Left ventricle myocardium superior (tissue), 1 donor: ENCODE results near the gene GALNT11. TPM values are rescaled to one million over a fixed set of nuclear protein-coding genes. Genes with fewer than 3 reads are reported as not detected.
"Not testable (repeated sequence)": the region's sequence is repeated elsewhere in the genome, so short reads cannot be mapped to it uniquely, and the experiment has no call there.

Experiments used
- ATAC-seq: fragments of 200-7000 bp; cut with Tn5 transposase; one replicate; pipeline ENCODE4 v1.9.1; 2020; ENCODE audit warnings: mild to moderate bottlenecking, moderate library complexity
- DNase-seq: peaks from one replicate; pipeline ENCODE4 v3.0.0-alpha.2; 2020
- intact Hi-C: fragments of 100-400 bp; cut with micrococcal nuclease; formaldehyde crosslinking; loops from one replicate; pipeline ENCODE4 v1.11.0; 2022
- long read RNA-seq: library from polyadenylated mRNA; unstranded; transcript quantifications from one replicate; pipeline ENCODE4 v2.0.0, GENCODE V29; 2021
- total RNA-seq: library from RNA; stranded (reverse); fragmentation: NEBNext Ultra II Directional; extraction: Animal tissue kit (Norgen Biotek cat#: 25700); gene quantifications from one replicate; pipeline ENCODE4 v1.2.1, GENCODE V29; 2021
- donor health status: DM: no; HTN: yes; CAD: no; lungs with severe emphysema.

The GALNT11 gene
- 19.4 TPM for total RNA-seq
- long read RNA-seq, transcript GALNT11-205 (12 exons, 2,727 nt) = major isoform, 25 of 49 reads
- long read RNA-seq, partial matches to known transcripts = 8 of 49 reads
- long read RNA-seq, other reads (novel, unspliced or antisense) = 16 of 49 reads

GRCh38 chr7:152025077-152025936 lies at the start of gene GALNT11:
Gene GALNT11 (plus strand): TSS chr7:152025674. CDS start chr7:152094228, 68,554 bp downstream.
- ATAC-seq (peak; percentile 99), DNase-seq (peak; percentile 95)
- intact Hi-C loops = no loop called here

- DNase-seq = no peak
- no peak for ATAC-seq
- intact Hi-C loops = no loop called here
These were observed 46.9 kb upstream of the GALNT11 start for GRCh38 chr7:151978616-151979015.

DNA sequence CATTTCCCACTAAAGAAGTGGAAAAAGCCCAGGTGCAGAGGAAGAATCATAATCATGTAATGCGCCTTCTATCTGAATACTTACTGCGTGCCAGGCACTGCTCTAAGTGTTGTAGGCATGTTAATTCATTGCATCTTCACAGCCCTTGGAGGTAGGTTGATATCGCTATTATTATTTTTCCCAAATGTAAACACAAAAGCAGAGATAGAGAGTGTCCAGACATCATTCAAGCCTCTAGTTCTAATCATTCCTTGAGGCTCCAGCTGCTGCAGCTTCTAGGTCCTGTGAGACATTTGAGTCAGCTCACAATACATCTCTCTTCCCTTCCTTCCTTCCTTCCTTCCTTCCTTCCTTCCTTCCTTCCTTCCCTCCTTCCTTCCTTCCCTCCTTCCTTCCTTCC lies 44.3 kb upstream of the GALNT11 start:
- no peak for DNase-seq
- intact Hi-C loops = no loop called here

DNA sequence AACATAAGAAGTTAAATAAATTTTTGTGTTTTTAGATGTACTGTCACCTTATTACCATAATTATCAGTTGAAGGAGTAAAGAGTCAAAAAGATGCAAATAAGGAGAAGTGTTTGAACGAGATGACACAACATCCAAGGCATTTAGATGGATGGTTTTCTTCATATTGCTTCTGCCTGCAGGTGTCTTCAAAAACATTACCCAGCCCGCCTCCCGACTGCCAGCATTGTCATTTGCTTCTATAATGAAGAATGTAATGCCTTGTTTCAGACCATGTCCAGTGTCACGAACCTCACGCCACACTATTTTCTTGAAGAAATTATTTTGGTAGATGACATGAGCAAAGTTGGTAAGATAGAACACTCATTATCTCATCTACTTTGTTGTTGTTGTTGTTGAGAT lies 42.7 kb upstream of the GALNT11 start:
- intact Hi-C loops = no loop called here
- no peak for ATAC-seq
- no peak for DNase-seq

More for the DNA sequence above, 44.3 kb upstream of the GALNT11 start:
- ATAC-seq = no peak

DNA sequence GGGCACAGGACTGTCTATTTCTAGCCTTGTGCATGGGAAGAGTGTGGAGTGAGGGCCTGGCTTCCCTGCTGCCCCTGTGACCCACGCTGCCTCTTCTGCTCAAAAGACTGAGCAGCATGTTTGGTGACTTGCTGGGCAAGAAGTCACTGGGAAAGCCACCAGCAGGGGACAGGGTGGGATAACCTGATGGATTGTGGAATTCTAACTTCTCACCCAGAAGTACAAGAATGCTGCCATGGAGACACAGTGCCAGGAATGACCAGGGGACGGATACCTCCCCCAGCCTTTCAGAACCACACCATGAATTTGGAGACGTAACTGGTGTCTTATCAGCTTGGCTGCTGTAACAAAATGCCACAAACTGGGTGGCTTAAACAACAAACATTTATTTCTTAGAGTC lies 40.9 kb upstream of the GALNT11 start:
- ATAC-seq = no peak
- no peak for DNase-seq
- intact Hi-C loops = no loop called here

DNA sequence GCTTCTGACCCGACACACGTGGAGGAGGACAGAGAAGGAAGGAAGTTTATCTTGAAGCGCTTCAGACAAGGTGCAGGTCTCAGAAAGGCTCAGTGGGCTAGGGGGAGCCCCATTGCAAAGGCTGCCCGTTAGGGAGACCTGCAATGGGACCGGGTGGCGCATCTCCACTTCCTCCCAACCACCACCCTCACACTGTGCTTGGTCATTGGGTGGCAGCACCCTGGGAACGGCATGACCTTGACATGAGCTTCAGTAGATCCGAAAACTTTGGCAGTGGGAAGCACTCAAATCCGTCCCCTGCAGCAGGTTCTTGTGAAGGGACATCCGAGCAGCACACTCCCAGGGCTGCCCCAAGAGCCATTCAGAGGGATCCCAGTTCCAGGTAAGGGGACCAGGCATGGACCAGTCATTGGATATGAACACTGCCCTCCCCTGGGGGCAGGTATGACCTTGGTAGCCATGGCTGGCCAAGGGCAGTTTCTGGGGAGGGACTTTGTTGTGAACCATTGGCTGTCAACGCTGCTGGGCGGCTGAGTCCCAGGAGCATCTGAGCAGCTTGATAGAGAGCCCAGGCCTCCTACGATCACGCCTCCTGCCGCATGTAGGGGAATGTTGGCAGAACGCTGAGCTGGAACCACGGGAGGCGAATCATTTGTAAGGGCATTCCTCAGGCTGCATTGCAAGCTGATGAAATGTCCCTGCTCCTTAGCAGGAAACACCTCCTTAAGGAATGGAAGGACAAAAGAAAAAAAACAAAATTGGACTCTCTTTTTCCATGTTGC lies 37.5 kb upstream of the GALNT11 start:
- intact Hi-C loops = no loop called here
- ATAC-seq (peak; percentile 79), DNase-seq (peak; percentile 67)

GRCh38 chr7:151992375-151992774 lies 33.1 kb upstream of the GALNT11 start:
- DNase-seq = peak; percentile 71
- peak; percentile 86 for ATAC-seq
- intact Hi-C loops = no loop called here

- ATAC-seq (no peak), DNase-seq (no peak)
- intact Hi-C loops = no loop called here
These were observed 31.3 kb upstream of the GALNT11 start for GRCh38 chr7:151993977-151994676.

DNA sequence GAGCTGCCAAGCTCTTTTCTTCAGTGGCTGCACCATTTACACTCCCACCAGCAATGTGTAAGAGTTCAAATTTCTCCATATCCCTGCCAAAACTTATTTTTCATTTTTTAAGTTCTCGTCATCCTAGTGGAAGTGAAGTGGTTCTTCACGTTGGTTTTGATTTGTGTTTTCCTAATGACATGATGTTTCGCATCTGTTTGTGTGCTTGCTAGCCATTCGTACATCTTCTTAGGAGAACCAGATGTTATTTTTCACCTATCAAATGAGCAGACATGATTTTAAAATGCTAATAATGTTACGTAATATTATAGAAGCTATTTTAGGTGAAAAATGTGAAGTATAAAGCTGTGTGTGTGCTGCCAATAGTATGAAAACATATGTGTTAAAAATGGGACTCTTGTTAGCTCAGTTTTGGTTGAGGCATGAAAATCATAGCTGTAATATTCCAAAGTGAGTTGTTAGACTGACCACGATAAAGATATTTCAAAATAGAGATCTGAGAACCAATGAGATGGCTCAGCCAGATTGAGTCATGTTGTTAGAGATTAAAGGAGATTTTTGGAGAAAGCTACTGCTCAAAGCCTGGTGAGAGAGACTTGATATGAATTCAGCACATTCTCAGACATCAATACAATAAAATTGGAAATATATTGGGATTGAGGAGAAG lies 25.9 kb upstream of the GALNT11 start:
- intact Hi-C loops = no loop called here
- DNase-seq = no peak
- ATAC-seq = peak; percentile 63

DNA sequence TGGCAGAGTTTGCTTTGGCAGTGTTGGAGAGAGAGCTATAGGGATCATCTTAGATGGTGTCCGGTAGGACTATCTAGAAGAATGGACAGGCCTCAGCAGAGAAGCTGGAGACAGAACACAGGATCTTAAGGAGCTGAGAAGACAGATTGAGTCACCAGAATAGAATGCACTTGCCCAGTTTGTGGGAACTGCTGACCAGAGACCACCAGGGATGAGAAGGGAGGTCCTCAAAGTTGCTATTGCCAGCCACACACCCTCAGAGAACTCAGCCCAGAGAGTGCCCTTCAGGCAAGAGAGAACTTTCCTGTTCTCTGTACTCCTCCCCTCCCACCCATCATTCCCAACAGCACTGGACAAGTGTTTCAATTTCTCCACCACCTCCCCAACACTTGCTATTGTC lies 25.3 kb upstream of the GALNT11 start:
- ATAC-seq (no peak), DNase-seq (no peak)
- intact Hi-C loops = no loop called here

DNA sequence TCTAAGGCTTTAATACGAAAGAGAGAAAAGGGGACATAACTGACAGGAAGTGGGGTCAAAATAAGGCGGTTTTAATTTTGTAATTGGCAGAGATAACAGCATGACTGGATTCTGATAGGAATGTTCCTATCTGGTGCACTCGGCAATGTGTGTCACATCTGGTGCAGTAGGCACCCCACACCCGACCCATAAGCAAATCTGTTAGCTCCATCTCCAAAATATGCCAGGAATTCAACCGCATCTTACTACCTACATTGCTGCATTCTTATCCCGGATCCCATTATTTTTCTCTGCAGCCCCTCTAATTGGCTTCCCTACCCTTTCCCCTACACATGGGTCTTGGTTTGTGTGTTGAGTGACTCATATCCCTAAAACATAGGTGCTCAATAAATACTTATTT lies 19.1 kb upstream of the GALNT11 start:
- DNase-seq (no peak), ATAC-seq (no peak)
- intact Hi-C loops = no loop called here

DNA sequence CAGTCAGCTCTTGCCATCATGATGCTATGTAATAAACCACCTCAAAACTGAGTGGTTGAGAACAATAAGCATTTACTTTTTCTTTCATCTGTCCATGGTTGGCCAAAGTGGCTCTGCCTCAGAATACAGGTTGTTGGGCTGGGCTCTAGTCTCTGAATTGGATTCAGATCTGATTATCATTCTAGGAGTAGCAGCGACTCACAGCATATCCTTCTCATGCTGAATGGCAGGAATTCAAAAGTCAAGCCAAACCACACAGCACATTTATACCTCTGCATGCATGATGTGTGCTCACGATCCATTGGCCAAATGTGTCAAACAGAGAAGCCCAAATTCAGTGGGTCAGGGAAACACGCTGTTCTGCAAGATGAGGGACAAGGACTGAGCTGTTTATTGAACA lies 13.6 kb upstream of the GALNT11 start:
- intact Hi-C loops = no loop called here
- DNase-seq (no peak), ATAC-seq (no peak)

GRCh38 chr7:152013230-152013629 lies 12.2 kb upstream of the GALNT11 start:
- no peak for ATAC-seq
- intact Hi-C loops = no loop called here
- DNase-seq = no peak

DNA sequence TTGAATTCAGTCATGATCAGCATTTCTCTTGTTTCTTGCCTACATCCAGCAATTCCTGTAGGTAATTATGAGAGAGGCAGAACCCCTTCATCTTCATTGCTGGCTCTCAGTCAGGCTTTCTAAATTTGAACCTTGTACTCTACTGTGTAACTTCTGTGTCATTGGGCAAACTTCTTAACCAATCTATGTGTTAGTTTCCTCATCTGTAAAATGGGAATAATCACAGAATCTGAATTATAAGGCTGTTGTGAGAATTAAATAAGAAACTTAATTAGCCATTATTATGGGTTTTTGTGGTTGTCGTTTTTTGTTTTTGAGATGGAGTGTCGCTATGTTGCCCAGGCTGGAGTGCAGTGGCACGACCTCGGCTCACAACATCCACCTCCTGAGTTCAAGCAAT lies 11.5 kb upstream of the GALNT11 start:
- DNase-seq (no peak), ATAC-seq (no peak)
- intact Hi-C loops = no loop called here

DNA sequence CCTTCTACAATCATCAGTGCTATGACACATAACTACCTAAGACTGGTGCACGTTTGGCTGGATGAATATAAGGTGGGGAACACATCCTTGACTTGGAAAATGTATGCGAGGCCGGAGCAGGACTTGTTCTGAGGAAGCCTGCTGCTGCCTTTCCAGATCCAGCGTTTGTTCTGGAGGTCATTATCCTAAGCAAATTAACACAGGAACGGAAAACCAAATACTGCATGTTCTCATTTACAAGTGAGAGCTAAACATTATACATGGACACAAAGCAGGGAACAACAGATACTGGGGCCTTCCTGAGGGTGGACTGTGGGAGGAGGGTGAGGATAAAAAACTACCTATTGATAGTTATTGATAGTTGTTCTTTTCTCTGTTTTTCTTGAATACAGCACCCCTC lies 10.8 kb upstream of the GALNT11 start:
- intact Hi-C loops = no loop called here
- no peak for ATAC-seq
- DNase-seq = no peak

- DNase-seq (no peak), ATAC-seq (no peak)
- intact Hi-C loops = no loop called here
These were observed 9.9 kb upstream of the GALNT11 start for GRCh38 chr7:152015600-152015999.

DNA sequence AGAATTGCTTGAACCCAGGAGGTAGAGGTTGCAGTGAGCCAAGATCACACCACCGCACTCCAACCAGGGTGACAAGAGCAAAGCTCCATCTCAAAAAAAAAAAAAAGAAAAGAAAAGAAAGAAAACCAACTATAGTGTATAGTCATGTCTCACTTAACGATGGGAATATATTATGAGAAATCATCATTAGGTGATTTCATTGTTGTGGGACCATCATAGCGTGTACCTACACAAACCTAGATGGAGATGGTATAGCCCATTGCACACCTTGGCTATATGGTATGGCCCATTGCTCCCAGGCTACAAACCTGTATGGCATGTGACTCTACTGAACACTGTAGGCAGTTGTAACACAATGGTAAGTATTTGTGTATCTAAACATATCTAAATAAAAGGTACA lies 8.5 kb upstream of the GALNT11 start:
- intact Hi-C loops = no loop called here
- no peak for DNase-seq
- no peak for ATAC-seq

GRCh38 chr7:152017683-152018082 lies 7.8 kb upstream of the GALNT11 start:
- ATAC-seq, DNase-seq, intact Hi-C loops: not testable (repeated sequence)

DNA sequence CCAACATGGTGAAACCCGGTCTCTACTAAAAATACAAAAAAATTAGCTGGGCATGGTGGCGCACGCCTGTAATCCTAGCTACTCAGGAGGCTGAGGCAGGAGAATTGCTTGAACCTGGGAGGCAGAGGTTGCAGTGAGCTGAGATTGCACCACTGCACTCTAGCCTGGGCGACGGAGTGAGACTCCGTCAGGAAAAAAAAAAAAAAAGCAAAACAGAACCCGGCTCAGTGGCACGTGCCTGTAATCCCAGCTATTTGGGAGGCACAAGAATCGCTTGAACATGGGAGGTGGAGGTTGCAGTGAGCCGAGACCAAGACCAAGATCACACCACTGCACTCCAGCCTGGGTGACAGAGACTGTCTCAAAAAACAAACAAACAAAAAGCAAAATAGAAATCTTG lies 3.7 kb upstream of the GALNT11 start:
- ATAC-seq, DNase-seq, intact Hi-C loops: not testable (repeated sequence)
